ENCODE measurements around the gene SLC35B1.

SLC35B1 gene

GRCh38 chr17:49670002-49670401 is 37.8 kb downstream of the SLC35B1 start:
- no peak for FAIRE-seq

GRCh38 chr17:49667854-49668253 is 39.9 kb downstream of the SLC35B1 start:
- peak; percentile 91 for FAIRE-seq

DNA sequence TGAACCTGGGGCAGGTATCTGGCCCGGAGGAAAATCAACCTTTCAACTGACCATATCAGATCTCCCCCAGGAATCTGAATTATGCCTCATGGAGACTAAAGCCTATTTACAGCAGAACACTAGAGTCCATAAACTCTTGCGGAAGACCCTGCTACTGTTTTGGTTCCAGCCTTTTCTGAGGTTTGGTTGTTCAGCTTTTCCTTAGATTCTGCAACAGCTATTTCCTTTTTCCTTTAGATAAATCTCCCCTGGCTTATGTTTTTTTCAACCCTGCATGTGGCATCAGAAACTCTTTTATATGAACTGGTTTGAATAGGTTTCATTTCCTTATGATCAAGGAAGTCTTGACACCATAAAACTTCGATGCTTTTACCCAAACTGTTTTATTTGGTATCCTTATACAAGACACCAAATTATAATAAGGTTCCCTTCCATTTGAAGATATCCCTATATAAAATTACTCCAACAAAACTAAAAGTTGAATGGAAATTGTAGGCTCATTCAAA is 43.0 kb downstream of the SLC35B1 start:
- peak; percentile 23 for FAIRE-seq

- no peak for FAIRE-seq
Measured at GRCh38 chr17:49659661-49660382, 47.9 kb downstream of the SLC35B1 start.

GRCh38 chr17:49656247-49656646 is 51.5 kb downstream of the SLC35B1 start:
- no peak for FAIRE-seq
